Epithelial cell of esophagus (primary cell): ENCODE results near the gene COL4A4.

ENCODE experiments used
- DNase-seq: peaks from one replicate; pipeline ENCODE4 v3.0.0; 2010; ENCODE audit warnings: low read depth
- H3K4me3 ChIP-seq: 2 replicates; pipeline ENCODE4 v1.5.1; 2011; ENCODE audit warnings: mild to moderate bottlenecking, low read length, control low read depth
- CTCF ChIP-seq: IDR thresholded peaks from 2 replicates; pipeline ENCODE4 v1.5.1; 2011; ENCODE audit warnings: low read depth, mild to moderate bottlenecking, low read length, control low read depth, inconsistent platforms; ENCODE audit not compliant: insufficient read depth; ENCODE audit errors: missing control alignments

Gene COL4A4

GRCh38 chr2:227058888-227059399 lies 105.1 kb downstream of the COL4A4 start:
- no peak for DNase-seq
- no peak for TF ChIP-seq CTCF
- no peak overlapping the region for H3K4me3 ChIP-seq

DNA sequence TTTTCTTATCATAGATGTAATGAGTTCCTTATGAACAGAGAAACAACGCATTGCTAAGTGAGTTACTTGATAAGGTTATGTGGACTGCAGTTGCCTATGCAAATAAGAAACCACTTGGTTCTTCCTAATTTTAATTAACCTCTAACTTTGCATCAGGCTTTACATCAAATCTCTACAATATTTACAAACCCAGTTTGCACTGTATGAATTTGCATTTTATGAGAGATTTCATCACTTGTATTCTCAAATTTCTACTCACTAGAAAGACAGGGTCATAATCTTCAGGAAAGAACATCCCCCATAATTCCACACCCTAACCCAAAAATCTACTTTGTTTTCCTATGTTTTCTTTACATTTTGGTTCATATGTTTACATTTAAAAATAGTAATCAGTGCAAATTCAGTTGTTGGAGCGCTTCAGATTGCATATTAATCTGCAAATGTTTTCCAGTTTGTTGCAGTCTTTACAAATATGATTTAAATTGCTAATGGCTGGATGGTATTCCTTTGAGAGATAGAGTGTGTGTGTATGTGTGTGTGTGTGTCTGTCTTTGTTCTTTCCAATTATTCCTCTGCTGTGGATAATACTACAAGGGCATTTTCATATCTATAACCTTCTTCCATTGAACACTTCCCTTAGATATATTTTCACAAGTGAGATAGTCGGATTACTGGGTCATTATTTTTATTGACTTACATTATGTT lies 106.1 kb downstream of the COL4A4 start:
- no peak overlapping the region for H3K4me3 ChIP-seq
- TF ChIP-seq CTCF, result no peak
- DNase-seq, result no peak

DNA sequence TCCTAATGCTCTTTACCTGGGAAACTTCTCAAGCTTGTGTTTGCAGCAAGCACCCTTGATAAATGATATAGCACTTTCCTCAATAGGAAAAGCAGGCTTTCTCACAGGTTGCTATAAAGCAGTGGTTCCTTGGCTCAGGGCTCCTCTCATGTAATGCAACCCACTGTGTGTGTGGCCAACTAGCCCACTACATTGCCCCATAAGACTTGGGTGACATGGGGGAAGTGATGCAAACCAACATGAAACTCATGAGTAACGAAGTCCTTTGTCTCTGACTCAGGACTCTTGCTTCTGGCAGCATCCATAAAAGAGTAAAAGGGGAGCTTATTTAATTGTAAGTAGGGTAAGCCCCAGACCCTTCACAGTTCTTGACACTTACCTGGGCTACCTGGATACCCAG lies 106.9 kb downstream of the COL4A4 start:
- no peak overlapping the region for H3K4me3 ChIP-seq
- no peak for TF ChIP-seq CTCF
- peak; percentile 4 for DNase-seq

DNA sequence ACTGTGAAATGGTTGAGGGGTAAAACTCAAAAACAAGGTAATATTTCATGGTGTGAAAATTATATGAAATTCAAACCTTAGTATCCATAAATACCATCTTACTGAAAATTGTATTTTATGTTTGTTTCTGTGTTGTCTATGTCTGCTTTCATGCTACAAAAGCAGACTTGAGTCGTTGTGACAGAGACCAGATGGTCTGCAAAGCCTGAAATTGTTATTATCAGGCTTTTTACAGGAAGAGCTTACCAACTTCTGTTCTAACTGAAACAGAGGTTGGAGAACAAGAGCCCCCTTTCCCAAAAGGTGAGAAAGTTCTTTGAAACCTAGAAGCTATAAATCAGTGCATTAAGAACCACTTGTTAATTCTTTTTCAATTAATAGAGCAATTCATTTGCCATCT lies 110.0 kb downstream of the COL4A4 start:
- TF ChIP-seq CTCF, result no peak
- DNase-seq, result no peak
- H3K4me3 ChIP-seq, result no peak overlapping the region

DNA sequence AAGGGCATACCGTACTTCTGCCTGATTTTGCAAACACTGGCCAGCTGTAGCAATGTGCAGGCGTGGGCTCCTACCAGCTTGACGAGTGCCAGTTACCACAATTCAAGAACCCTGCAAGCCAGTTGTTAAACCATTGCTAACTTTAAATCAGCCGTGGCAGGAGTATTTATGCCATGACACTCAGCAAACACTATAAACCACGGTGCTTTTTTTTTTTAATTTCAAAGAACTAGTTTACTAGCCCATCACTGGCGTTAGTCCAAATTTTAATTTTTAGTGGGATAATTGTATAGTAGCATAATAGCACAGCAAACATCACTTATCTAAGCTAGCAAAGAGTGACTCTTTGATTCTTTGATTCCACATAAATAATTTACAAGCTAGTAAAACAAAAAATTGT lies 111.1 kb downstream of the COL4A4 start:
- no peak for DNase-seq
- no peak for TF ChIP-seq CTCF
- H3K4me3 ChIP-seq, result no peak overlapping the region

GRCh38 chr2:227043981-227044380 lies 120.0 kb downstream of the COL4A4 start:
- no peak for DNase-seq
- no peak overlapping the region for H3K4me3 ChIP-seq
- no peak for TF ChIP-seq CTCF
